Stomach (tissue), 9 donors: Measurements from ENCODE around the gene PDZRN3. TPM values are rescaled to one million over a fixed set of nuclear protein-coding genes. Genes with fewer than 3 reads are reported as not detected.

Source experiments
- DNase-seq, 2 donors: peaks; one replicate each; pipeline versions ENCODE4 v3.0.0 to v3.0.0-alpha.2; 2013 to 2019
- H3K27ac ChIP-seq, 5 donors: fragments of 200-600 bp in 4 of 5; sonication (generic) in 4 of 5; one replicate each; pipeline ENCODE4 v1.5.1; 2013 to 2019; ENCODE audit warnings: mild to moderate bottlenecking in 1 of 5, moderate library complexity in 1 of 5
- H3K27me3 ChIP-seq, 3 donors: fragments of 200-600 bp; sonication (generic); one replicate each; pipeline ENCODE4 v1.5.1; 2017 to 2019; ENCODE audit warnings: mixed run types in 1 of 3
- H3K36me3 ChIP-seq, 4 donors: fragments of 200-600 bp; sonication (generic); 1 replicate in 3 of 4; 2 replicates in 1 of 4; pipeline ENCODE4 v1.5.1; 2016 to 2019
- H3K4me1 ChIP-seq, 4 donors: fragments of 200-600 bp; sonication (generic); one replicate each; pipeline ENCODE4 v1.5.1; 2016 to 2019
- H3K4me3 ChIP-seq, 4 donors: fragments of 200-600 bp; sonication (generic) in 3 of 4; one replicate each; pipeline ENCODE4 v1.5.1; 2016 to 2019; ENCODE audit warnings: mild to moderate bottlenecking in 1 of 4
- H3K9me3 ChIP-seq, 4 donors: fragments of 200-600 bp; sonication (generic); one replicate each; pipeline ENCODE4 v1.5.1; 2016 to 2019
- CTCF ChIP-seq, 7 experiments: fragments of 450-650 bp in 4 of 7; fragments of 200-600 bp in 3 of 7; sonication (generic) in 3 of 7; IDR thresholded peaks; one replicate each; pipeline ENCODE4 v1.5.1; 2016 to 2019; ENCODE audit warnings: antibody characterized with exemption in 7 of 7, control low read depth in 2 of 7, mild to moderate bottlenecking in 1 of 7
- EP300 ChIP-seq: sonication (generic); formaldehyde crosslinking; IDR thresholded peaks from one replicate; pipeline ENCODE4 v1.6.1; 2017; ENCODE audit warnings: antibody characterized with exemption
- POLR2A ChIP-seq, 4 donors: fragments of 450-650 bp; IDR thresholded peaks; one replicate each; pipeline ENCODE4 v1.6.1; 2016; ENCODE audit warnings: antibody characterized with exemption in 4 of 4, control low read depth in 2 of 4, mild to moderate bottlenecking in 1 of 4, moderate library complexity in 1 of 4
- POLR2AphosphoS5 ChIP-seq, 3 donors: sonication (generic); formaldehyde crosslinking; IDR thresholded peaks; one replicate each; pipeline ENCODE4 v1.6.1; 2016; ENCODE audit warnings: antibody characterized with exemption in 3 of 3
- WGBS, 5 donors: extraction: QIAGEN DNeasy Blood & Tissue Kit in 3 of 5; methylation state at CpG; one replicate each; pipeline versions ENCODE4 v1.1.5 to v1.1.7; 2013 to 2018; 5-methylcytosine and 5-hydroxymethylcytosine counted together
- intact Hi-C: fragments of 100-400 bp; cut with DNase I; formaldehyde crosslinking; loops from one replicate; pipeline ENCODE4 v1.15.1; 2023; ENCODE audit warnings: low total_unique reads
- polyA plus RNA-seq, 3 donors: library from polyadenylated mRNA; stranded (reverse); fragments of 200-250 nt; gene quantifications; one replicate each; pipeline ENCODE4 v1.2.3, GENCODE V29; 2013
- total RNA-seq, 5 donors: library from RNA; depleted of rRNA; stranded (reverse); fragments of >200 nt; gene quantifications; one replicate each; pipeline versions ENCODE4 v1.1.0 to v1.2.3, GENCODE V29; 2014 to 2016
- donor health status: healthy with polysubstance abuse.
- donor health status: Bipolar disorder and iron deficiency.
- donor health status: healthy.

The PDZRN3 gene
- total and polyA plus RNA-seq, 8 donors, result 21.9 to 174 (median 63.0) TPM

DNA sequence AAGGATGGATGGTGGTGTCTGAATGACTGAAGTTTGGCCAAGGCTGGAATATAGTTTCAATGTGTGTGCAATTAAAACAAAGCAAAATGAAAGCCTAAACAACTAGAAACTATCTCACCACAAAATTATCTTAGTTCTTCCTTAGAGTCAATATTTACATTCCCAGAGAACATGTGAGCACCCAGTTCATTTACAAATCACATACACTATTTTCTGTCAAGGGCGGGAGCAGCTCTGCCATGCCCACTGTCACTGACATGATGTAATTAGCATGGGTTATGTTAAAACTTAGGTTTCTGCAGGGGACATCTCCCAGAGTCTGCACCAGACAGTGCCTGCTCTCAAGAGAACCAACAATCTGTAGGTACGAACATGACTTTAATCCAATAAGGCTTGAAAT, 65.0 kb downstream of the PDZRN3 start:
- H3K27me3 ChIP-seq, result no peaks in the 10 kb centered on the region
- no peak overlapping the region for H3K4me3 ChIP-seq
- peaks cover 13 to 71% (median 53%) of the 10 kb centered on the region in 4 donors for H3K4me1 ChIP-seq
- H3K36me3 ChIP-seq, result no peaks in the 10 kb centered on the region
- TF ChIP-seq CTCF (IDR thresholded peaks at IDR 0.05) (no peak), EP300 (no peak), POLR2AphosphoS5 (IDR thresholded peaks at IDR 0.05) (peak in 1 of 3 donors; percentile 51), POLR2A (IDR thresholded peaks at IDR 0.05) (no peak)
- H3K27ac ChIP-seq, result peak overlapping the region in 3 of 5 donors; percentile 7 to 71 (median 58)
- DNase-seq, result no peak
- no peaks in the 10 kb centered on the region for H3K9me3 ChIP-seq
- 44 to 54% (median 48%) methylated on average over 2 of the region's 2 CpGs for WGBS, 5 donors
- intact Hi-C loops, result no loop called here

- Histone ChIP-seq H3K27me3 (no peaks in the 10 kb centered on the region), H3K27ac (peak overlapping the region; percentile 13 to 71 (median 55)), H3K36me3 (no peaks in the 10 kb centered on the region), H3K4me3 (no peak overlapping the region), H3K4me1 (peaks cover 13 to 66% (median 45%) of the 10 kb centered on the region in 4 donors), H3K9me3 (no peaks in the 10 kb centered on the region)
- 24 to 59% (median 50%) methylated on average over 3 to 4 of the region's 4 CpGs for WGBS, 5 donors
- peak in 1 of 2 donors; percentile 31 for DNase-seq
- TF ChIP-seq EP300 (no peak), CTCF (IDR thresholded peaks at IDR 0.05) (no peak), POLR2AphosphoS5 (IDR thresholded peaks at IDR 0.05) (no peak), POLR2A (IDR thresholded peaks at IDR 0.05) (no peak)
- intact Hi-C loops, result no loop called here
Observed at GRCh38 chr3:73558727-73559075, 66.0 kb downstream of the PDZRN3 start.

GRCh38 chr3:73557986-73558726, 66.6 kb downstream of the PDZRN3 start:
- TF ChIP-seq POLR2A (IDR thresholded peaks at IDR 0.05) (no peak), POLR2AphosphoS5 (IDR thresholded peaks at IDR 0.05) (no peak), EP300 (no peak), CTCF (IDR thresholded peaks at IDR 0.05) (no peak)
- Histone ChIP-seq H3K27me3 (no peaks in the 10 kb centered on the region), H3K9me3 (no peaks in the 10 kb centered on the region), H3K27ac (peak overlapping the region in 4 of 5 donors; percentile 13 to 71 (median 48)), H3K4me3 (no peak overlapping the region), H3K4me1 (peaks cover 13 to 66% (median 45%) of the 10 kb centered on the region in 4 donors), H3K36me3 (no peaks in the 10 kb centered on the region)
- DNase-seq, result peak in 1 of 2 donors; percentile 31
- intact Hi-C loops, result no loop called here
- WGBS, 5 donors, result 32 to 49% (median 35%) methylated on average over 3 of the region's 3 CpGs

GRCh38 chr3:73556520-73557372, 68.0 kb downstream of the PDZRN3 start:
- peaks cover 13 to 70% (median 49%) of the 10 kb centered on the region in 4 donors for H3K4me1 ChIP-seq
- H3K4me3 ChIP-seq, result no peak overlapping the region
- DNase-seq, result peak in 1 of 2 donors; percentile 34
- intact Hi-C loops, result no loop called here
- no peak for TF ChIP-seq CTCF (IDR thresholded peaks at IDR 0.05)
- no peak for TF ChIP-seq POLR2AphosphoS5 (IDR thresholded peaks at IDR 0.05)
- TF ChIP-seq POLR2A (IDR thresholded peaks at IDR 0.05), result no peak
- no peak for TF ChIP-seq EP300
- no peaks in the 10 kb centered on the region for H3K9me3 ChIP-seq
- no peaks in the 10 kb centered on the region for H3K36me3 ChIP-seq
- no peaks in the 10 kb centered on the region for H3K27me3 ChIP-seq
- 54 to 76% (median 72%) methylated on average over 3 of the region's 3 CpGs for WGBS, 5 donors
- peak overlapping the region in 4 of 5 donors; percentile 54 to 75 (median 65) for H3K27ac ChIP-seq
